ENCODE data around the gene PKMYT1. TPM values are rescaled to one million over a fixed set of nuclear protein-coding genes. Genes with fewer than 3 reads are reported as not detected.

The PKMYT1 gene
- total and polyA plus RNA-seq, 2 donors (not counting 1 experiment from before 2014, with no cell fraction given) = 1.2 to 2.7 TPM

DNA sequence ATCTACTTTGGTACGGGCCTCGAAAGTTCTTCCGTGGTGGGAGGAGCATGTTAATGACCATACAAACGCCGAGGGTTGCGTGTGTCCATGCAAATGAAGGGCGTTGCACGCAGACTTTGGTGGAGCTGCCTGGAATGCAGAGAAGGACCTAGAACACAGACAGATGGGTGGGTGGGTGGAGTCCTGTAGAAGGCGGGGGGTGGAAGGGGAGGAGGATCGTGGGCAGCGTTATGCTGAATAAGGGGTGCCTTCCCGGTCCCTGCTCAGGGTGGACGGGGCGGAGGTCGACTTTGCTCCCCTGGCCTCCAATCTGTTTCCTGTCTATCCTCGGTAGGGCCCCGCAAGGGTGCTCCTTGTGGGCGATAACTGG is 11.9 kb downstream of the PKMYT1 start:
- Histone ChIP-seq H3K4me3 (replicated peaks in 1 of 4; ENCODE audit: control extremely low read depth in 1 of 4, insufficient read depth in 1 of 4, low read depth in 3 of 4, low read length in 4 of 4) (no peak overlapping the region), H3K4me2 (ENCODE audit: extremely low read depth, insufficient read depth, low read length) (no peak overlapping the region), H3K27me3 (ENCODE audit: control insufficient read depth, insufficient read depth, low read length) (peaks cover 38% of the 10 kb centered on the region), H3K9me3 (ENCODE audit: control insufficient read depth, insufficient read depth, low read depth, low read length) (no peaks in the 10 kb centered on the region), H3K27ac (ENCODE audit: insufficient read depth, low read length) (no peak overlapping the region), H2AFZ (ENCODE audit: low read length) (no peak overlapping the region), H3K36me3 (ENCODE audit: control insufficient read depth, insufficient read depth, low read length) (no peaks in the 10 kb centered on the region), H3K4me1 (ENCODE audit: control insufficient read depth, extremely low read depth, insufficient read depth, low read length) (peaks cover 2% of the 10 kb centered on the region), H3K9ac (ENCODE audit: insufficient read depth, low read length) (no peak overlapping the region), H4K20me1 (ENCODE audit: control insufficient read depth, extremely low read depth, insufficient read depth, low read length) (no peaks in the 10 kb centered on the region), H3K79me2 (ENCODE audit: control insufficient read depth, insufficient read depth, low read length) (no peaks in the 10 kb centered on the region)
- DNase-seq (ENCODE audit: low read depth in 2 of 2) = no peak
- TF ChIP-seq EZH2 (IDR thresholded peaks at IDR 0.05; ENCODE audit: low read length, missing control alignments) = no peak
- TF ChIP-seq, protein P1, sequence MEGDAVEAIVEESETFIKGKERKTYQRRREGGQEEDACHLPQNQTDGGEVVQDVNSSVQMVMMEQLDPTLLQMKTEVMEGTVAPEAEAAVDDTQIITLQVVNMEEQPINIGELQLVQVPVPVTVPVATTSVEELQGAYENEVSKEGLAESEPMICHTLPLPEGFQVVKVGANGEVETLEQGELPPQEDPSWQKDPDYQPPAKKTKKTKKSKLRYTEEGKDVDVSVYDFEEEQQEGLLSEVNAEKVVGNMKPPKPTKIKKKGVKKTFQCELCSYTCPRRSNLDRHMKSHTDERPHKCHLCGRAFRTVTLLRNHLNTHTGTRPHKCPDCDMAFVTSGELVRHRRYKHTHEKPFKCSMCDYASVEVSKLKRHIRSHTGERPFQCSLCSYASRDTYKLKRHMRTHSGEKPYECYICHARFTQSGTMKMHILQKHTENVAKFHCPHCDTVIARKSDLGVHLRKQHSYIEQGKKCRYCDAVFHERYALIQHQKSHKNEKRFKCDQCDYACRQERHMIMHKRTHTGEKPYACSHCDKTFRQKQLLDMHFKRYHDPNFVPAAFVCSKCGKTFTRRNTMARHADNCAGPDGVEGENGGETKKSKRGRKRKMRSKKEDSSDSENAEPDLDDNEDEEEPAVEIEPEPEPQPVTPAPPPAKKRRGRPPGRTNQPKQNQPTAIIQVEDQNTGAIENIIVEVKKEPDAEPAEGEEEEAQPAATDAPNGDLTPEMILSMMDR (conservative IDR thresholded peaks at IDR 0.05 in 1 of 2, IDR thresholded peaks at IDR 0.05 in 1 of 2; ENCODE audit: low read depth in 1 of 2, low read length in 2 of 2) = no peak

DNA sequence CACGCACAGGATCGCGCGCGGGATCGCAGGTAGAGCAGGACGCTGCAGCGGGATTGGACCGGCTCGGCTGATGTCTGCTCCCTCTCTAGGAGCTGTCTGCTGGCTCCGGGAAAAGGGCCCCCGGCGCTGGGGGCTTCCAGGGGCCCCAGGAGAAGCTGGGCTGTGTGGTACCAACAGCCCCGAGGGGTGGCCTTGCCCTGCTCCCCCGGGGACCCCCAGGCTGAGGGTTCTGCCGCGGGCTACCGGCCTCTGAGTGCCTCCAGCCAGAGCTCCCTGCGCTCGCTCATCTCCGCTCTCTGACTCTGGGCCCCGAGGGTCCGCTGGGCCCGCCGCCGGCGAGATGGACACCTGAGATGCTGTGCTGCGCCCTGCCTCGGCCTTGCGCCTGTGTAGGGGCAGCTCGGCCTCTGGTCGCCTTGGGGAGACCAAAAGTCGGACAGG is 12.5 kb downstream of the PKMYT1 start:
- H3K9me3 ChIP-seq (ENCODE audit: control insufficient read depth, insufficient read depth, low read depth, low read length) = no peaks in the 10 kb centered on the region
- no peak for TF ChIP-seq EZH2 (IDR thresholded peaks at IDR 0.05; ENCODE audit: low read length, missing control alignments)
- TF ChIP-seq, protein P1 (conservative IDR thresholded peaks at IDR 0.05 in 1 of 2, IDR thresholded peaks at IDR 0.05 in 1 of 2; ENCODE audit: low read depth in 1 of 2, low read length in 2 of 2) = no peak
- DNase-seq (ENCODE audit: low read depth in 2 of 2) = no peak

DNA sequence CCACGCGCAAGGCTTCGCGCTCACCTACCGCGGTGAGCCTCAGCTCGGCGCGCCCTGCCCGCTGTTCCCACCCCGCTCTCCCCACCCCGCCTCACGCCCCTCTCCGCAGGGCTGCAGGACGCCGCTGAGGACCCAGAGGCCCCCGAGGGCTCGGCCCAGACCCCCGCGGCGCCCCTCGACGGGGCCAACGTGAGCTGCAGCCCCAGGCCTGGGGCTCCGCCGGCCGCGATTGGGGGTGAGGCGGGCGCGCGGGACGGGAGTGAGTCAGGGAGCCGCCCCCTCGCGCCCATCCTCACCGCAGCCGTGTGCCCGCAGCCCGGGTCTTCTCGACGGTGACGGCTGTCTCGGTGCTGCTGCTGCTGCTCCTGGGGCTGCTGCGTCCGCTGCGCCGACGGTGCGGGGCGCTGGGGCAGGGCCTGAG is 13.0 kb downstream of the PKMYT1 start:
- no peak overlapping the region for H3K9ac ChIP-seq (ENCODE audit: insufficient read depth, low read length)
- H3K27ac ChIP-seq (ENCODE audit: insufficient read depth, low read length) = no peak overlapping the region
- no peak overlapping the region for H3K4me3 ChIP-seq (replicated peaks in 1 of 4; ENCODE audit: control extremely low read depth in 1 of 4, insufficient read depth in 1 of 4, low read depth in 3 of 4, low read length in 4 of 4)
- H4K20me1 ChIP-seq (ENCODE audit: control insufficient read depth, extremely low read depth, insufficient read depth, low read length) = no peaks in the 10 kb centered on the region
- no peaks in the 10 kb centered on the region for H3K36me3 ChIP-seq (ENCODE audit: control insufficient read depth, insufficient read depth, low read length)
- no peak for DNase-seq (ENCODE audit: low read depth in 2 of 2)
- H3K79me2 ChIP-seq (ENCODE audit: control insufficient read depth, insufficient read depth, low read length) = no peaks in the 10 kb centered on the region
- H3K9me3 ChIP-seq (ENCODE audit: control insufficient read depth, insufficient read depth, low read depth, low read length) = no peaks in the 10 kb centered on the region
- TF ChIP-seq, protein P1 (conservative IDR thresholded peaks at IDR 0.05 in 1 of 2, IDR thresholded peaks at IDR 0.05 in 1 of 2; ENCODE audit: low read depth in 1 of 2, low read length in 2 of 2) = no peak
- no peak for TF ChIP-seq EZH2 (IDR thresholded peaks at IDR 0.05; ENCODE audit: low read length, missing control alignments)
- H3K27me3 ChIP-seq (ENCODE audit: control insufficient read depth, insufficient read depth, low read length) = peaks cover 47% of the 10 kb centered on the region
- H3K4me2 ChIP-seq (ENCODE audit: extremely low read depth, insufficient read depth, low read length) = no peak overlapping the region
- no peak overlapping the region for H2AFZ ChIP-seq (ENCODE audit: low read length)
- H3K4me1 ChIP-seq (ENCODE audit: control insufficient read depth, extremely low read depth, insufficient read depth, low read length) = peaks cover 2% of the 10 kb centered on the region

More for the DNA sequence above, 12.5 kb downstream of the PKMYT1 start:
- H2AFZ ChIP-seq (ENCODE audit: low read length) = no peak overlapping the region
- H3K36me3 ChIP-seq (ENCODE audit: control insufficient read depth, insufficient read depth, low read length) = no peaks in the 10 kb centered on the region
- H3K4me3 ChIP-seq (replicated peaks in 1 of 4; ENCODE audit: control extremely low read depth in 1 of 4, insufficient read depth in 1 of 4, low read depth in 3 of 4, low read length in 4 of 4) = no peak overlapping the region
- H3K27me3 ChIP-seq (ENCODE audit: control insufficient read depth, insufficient read depth, low read length) = peaks cover 42% of the 10 kb centered on the region
- H3K27ac ChIP-seq (ENCODE audit: insufficient read depth, low read length) = no peak overlapping the region
- H3K9ac ChIP-seq (ENCODE audit: insufficient read depth, low read length) = no peak overlapping the region
- no peaks in the 10 kb centered on the region for H3K79me2 ChIP-seq (ENCODE audit: control insufficient read depth, insufficient read depth, low read length)
- no peaks in the 10 kb centered on the region for H4K20me1 ChIP-seq (ENCODE audit: control insufficient read depth, extremely low read depth, insufficient read depth, low read length)
- peaks cover 2% of the 10 kb centered on the region for H3K4me1 ChIP-seq (ENCODE audit: control insufficient read depth, extremely low read depth, insufficient read depth, low read length)
- no peak overlapping the region for H3K4me2 ChIP-seq (ENCODE audit: extremely low read depth, insufficient read depth, low read length)
